ENCODE measurements around the gene NAA38. TPM values are rescaled to one million over a fixed set of nuclear protein-coding genes. Genes with fewer than 3 reads are reported as not detected.

Gene NAA38
- total and polyA plus RNA-seq, 9 donors = 4.6 to 82.8 (median 54.6) TPM

DNA sequence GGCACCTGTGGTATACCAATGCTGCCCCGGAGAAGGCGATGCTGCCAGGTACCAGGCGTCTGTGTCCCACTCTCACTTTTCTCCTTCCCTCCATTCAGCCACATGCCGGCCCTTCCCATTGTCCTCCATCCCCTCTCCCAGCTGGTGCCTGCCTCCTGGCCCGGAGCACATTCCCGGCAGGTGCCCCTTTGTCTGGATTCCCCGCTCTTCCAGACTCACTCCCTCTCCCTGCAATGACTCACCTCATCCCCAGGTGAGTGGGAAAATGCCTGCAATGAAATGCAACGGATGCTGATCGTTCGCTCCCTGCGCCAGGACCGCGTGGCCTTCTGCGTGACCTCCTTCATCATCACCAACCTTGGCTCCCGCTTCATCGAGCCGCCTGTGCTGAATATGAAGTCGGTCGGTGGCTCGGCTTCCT is 33.8 kb downstream of the NAA38 start:
- no peak for TF ChIP-seq CTCF (IDR thresholded peaks at IDR 0.05)
- no peak for TF ChIP-seq POLR2A (IDR thresholded peaks at IDR 0.05)
- TF ChIP-seq EP300 (IDR thresholded peaks at IDR 0.05) = no peak
- H3K4me1 ChIP-seq (ENCODE audit: insufficient read depth) = no peaks in the 10 kb centered on the region
- no peaks in the 10 kb centered on the region for H3K9me3 ChIP-seq
- intact Hi-C loops (cut with DNase I) = loop anchor here in 3 of 4 donors (5.0 kb wide), 3 partner anchors 34 to 169 kb away; partner anchors contain the start of genes CYB5D1 (in 3 of the 3), NAA38 (in 3 of the 3) and TMEM88 (in 3 of the 3)
- 86 to 90% (median 87%) methylated on average over 20 of the region's 20 CpGs for WGBS, 3 donors
- no peak for DNase-seq
- no peaks in the 10 kb centered on the region for H3K36me3 ChIP-seq
- no peak overlapping the region for H3K27ac ChIP-seq
- no peaks in the 10 kb centered on the region for H3K27me3 ChIP-seq
- H3K4me3 ChIP-seq = no peak overlapping the region

GRCh38 chr17:7822126-7822525 is 35.2 kb downstream of the NAA38 start:
- intact Hi-C loops (cut with DNase I) = loop anchor here in 3 of 4 donors (5.0 kb wide), 3 partner anchors 35 to 170 kb away; partner anchors contain the start of genes CYB5D1 (in 3 of the 3), NAA38 (in 3 of the 3) and TMEM88 (in 3 of the 3)
- no peaks in the 10 kb centered on the region for H3K27me3 ChIP-seq
- TF ChIP-seq EP300 (IDR thresholded peaks at IDR 0.05) = no peak
- no peak for TF ChIP-seq POLR2A (IDR thresholded peaks at IDR 0.05)
- no peak for TF ChIP-seq CTCF (IDR thresholded peaks at IDR 0.05)
- WGBS, 3 donors = 68 to 76% (median 73%) methylated on average over 14 of the region's 14 CpGs
- H3K27ac ChIP-seq = no peak overlapping the region
- no peaks in the 10 kb centered on the region for H3K4me1 ChIP-seq (ENCODE audit: insufficient read depth)
- DNase-seq = no peak
- H3K4me3 ChIP-seq = no peak overlapping the region
- no peaks in the 10 kb centered on the region for H3K9me3 ChIP-seq
- H3K36me3 ChIP-seq = no peaks in the 10 kb centered on the region

DNA sequence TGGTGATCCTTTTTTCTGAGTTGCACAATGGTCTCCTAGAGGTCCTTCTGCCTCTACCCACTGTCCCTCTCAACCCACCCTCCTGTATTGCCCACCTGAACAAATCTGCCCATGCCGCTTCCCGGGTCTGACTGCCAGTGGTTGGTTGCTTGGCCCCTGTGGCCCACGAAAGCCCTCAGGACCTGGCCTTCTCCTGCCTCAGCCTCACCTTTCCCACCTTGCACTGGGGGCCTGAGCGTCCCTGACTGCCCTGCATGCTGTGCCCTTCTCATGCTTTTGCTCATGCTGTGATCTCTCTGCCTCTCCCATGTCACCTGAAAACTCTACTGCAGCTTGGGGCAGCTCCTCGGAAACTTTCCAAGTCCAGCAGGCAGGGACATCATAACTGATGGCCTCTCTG is 37.1 kb downstream of the NAA38 start:
- H3K27ac ChIP-seq = no peak overlapping the region
- TF ChIP-seq EP300 (IDR thresholded peaks at IDR 0.05) = no peak
- no peak for TF ChIP-seq CTCF (IDR thresholded peaks at IDR 0.05)
- TF ChIP-seq POLR2A (IDR thresholded peaks at IDR 0.05) = no peak
- no peaks in the 10 kb centered on the region for H3K4me1 ChIP-seq (ENCODE audit: insufficient read depth)
- no peak overlapping the region for H3K4me3 ChIP-seq
- DNase-seq = no peak
- no peaks in the 10 kb centered on the region for H3K36me3 ChIP-seq
- H3K9me3 ChIP-seq = no peaks in the 10 kb centered on the region
- WGBS, 3 donors = 82 to 89% (median 83%) methylated on average over 5 of the region's 5 CpGs
- intact Hi-C loops (cut with DNase I) = loop anchor here in 3 of 4 donors (5.0 kb wide), 3 partner anchors 37 to 172 kb away; partner anchors contain the start of genes CYB5D1 (in 3 of the 3), NAA38 (in 3 of the 3) and TMEM88 (in 3 of the 3)
- H3K27me3 ChIP-seq = no peaks in the 10 kb centered on the region

DNA sequence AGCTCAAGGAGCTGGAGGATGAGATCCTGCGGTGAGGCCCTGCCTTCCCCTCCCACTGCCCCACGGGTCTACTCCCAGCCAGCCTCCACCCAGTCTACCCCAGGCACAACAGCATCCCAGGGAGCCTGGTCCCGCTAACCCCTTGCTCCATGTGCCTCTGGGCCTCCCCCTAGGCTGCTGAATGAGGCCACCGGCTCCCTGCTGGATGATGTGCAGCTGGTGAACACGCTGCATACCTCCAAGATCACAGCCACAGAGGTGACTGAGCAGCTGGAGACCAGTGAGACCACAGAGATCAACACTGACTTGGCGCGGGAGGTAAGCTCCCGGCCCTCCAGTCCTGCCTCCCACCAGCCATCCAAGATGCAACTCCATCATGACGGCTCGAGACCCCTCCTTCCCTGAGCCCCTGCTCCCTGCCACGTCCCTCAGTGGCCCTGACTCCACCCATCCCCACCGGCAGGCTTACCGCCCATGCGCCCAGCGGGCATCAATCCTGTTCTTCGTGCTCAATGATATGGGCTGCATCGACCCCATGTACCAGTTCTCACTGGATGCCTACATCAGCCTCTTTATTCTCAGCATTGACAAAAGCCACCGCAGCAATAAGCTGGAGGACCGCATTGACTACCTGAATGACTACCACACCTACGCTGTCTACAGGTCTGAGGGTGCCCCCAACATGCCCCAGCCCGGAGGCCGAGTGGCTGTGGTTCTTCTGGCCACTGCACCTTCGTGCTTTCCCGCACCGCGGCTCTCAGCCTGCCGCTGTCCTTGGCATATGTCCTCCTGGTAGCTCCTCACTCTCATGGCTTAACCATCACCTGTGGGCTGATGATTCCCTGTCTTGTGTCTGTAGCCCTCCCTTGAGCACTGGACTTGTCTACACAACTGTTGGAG is 38.4 kb downstream of the NAA38 start:
- TF ChIP-seq POLR2A (IDR thresholded peaks at IDR 0.05) = no peak
- no peak for TF ChIP-seq EP300 (IDR thresholded peaks at IDR 0.05)
- no peak for TF ChIP-seq CTCF (IDR thresholded peaks at IDR 0.05)
- WGBS, 3 donors = 76 to 86% (median 77%) methylated on average over 27 of the region's 27 CpGs

More for the DNA sequence above, 38.4 kb downstream of the NAA38 start:
- no peak overlapping the region for H3K4me3 ChIP-seq
- H3K4me1 ChIP-seq (ENCODE audit: insufficient read depth) = no peaks in the 10 kb centered on the region
- H3K36me3 ChIP-seq = no peaks in the 10 kb centered on the region
- intact Hi-C loops (cut with DNase I) = loop anchor here in 1 of 4 donors (5.0 kb wide), 1 partner anchor 72 kb away; no protein-coding TSS in a partner anchor
- no peak overlapping the region for H3K27ac ChIP-seq
- DNase-seq = no peak
- H3K27me3 ChIP-seq = no peaks in the 10 kb centered on the region
- H3K9me3 ChIP-seq = no peaks in the 10 kb centered on the region

All from ovary (tissue), 9 donors.